H1 (cell line): ENCODE data around the gene TTLL5. TPM values are rescaled to one million over a fixed set of nuclear protein-coding genes. Genes with fewer than 3 reads are reported as not detected.

ENCODE experiments used
- CTCF ChIA-PET: fragments of 300-600 bp; sonication (Branson Sonifier 250); formaldehyde crosslinking; loops from one replicate; lab custom pipeline; 2021; ENCODE audit not compliant: partially characterized antibody; lab: Charles Lee
- POLR2A ChIA-PET: fragments of 300-600 bp; sonication (Branson Sonifier 250); formaldehyde crosslinking; loops from one replicate; lab custom pipeline; 2021; ENCODE audit warnings: inconsistent platforms; ENCODE audit not compliant: partially characterized antibody; lab: Charles Lee
- DNase-seq, 2 experiments: peaks; one replicate each; pipeline versions ENCODE4 v3.0.0 to v3.0.0-alpha.2; 2010 to 2022; ENCODE audit warnings: low spot score in 2 of 2, low read depth in 1 of 2, mixed read lengths in 1 of 2
- FAIRE-seq: peaks from 2 replicates; lab custom pipeline; 2011; peaks lifted over from hg19 to GRCh38; lab: Jason Lieb, UNC
- H2AFZ ChIP-seq: 2 replicates; pipeline ENCODE4 v1.8.1; 2012; ENCODE audit warnings: low read length, inconsistent platforms
- H2AK5ac ChIP-seq: 2 replicates; pipeline ENCODE4 v1.6.1; 2013; ENCODE audit warnings: low read depth, low read length
- H2BK120ac ChIP-seq: replicated peaks from 2 replicates; pipeline ENCODE3; 2013; ENCODE audit warnings: low read depth, low read length, inconsistent platforms
- H2BK12ac ChIP-seq: 2 replicates; pipeline ENCODE4 v1.6.1; 2013; ENCODE audit warnings: low read depth, low read length
- H2BK15ac ChIP-seq: 2 replicates; pipeline ENCODE4 v1.6.1; 2013; ENCODE audit warnings: low read length
- H2BK20ac ChIP-seq: 2 replicates; pipeline ENCODE4 v1.6.1; 2013; ENCODE audit warnings: low read length
- H2BK5ac ChIP-seq: 2 replicates; pipeline ENCODE4 v1.6.1; 2013; ENCODE audit warnings: low read depth, low read length
- H3K14ac ChIP-seq: 2 replicates; pipeline ENCODE4 v1.6.1; 2013; ENCODE audit warnings: inconsistent platforms; ENCODE audit not compliant: insufficient read length
- H3K18ac ChIP-seq: 2 replicates; pipeline ENCODE4 v1.6.1; 2013; ENCODE audit warnings: low read length; ENCODE audit errors: extremely low read depth
- H3K23ac ChIP-seq: 2 replicates; pipeline ENCODE4 v1.6.1; 2013; ENCODE audit warnings: inconsistent platforms; ENCODE audit not compliant: insufficient read length
- H3K23me2 ChIP-seq: 2 replicates; pipeline ENCODE4 v1.6.1; 2013; ENCODE audit warnings: low read depth, low read length
- H3K27ac ChIP-seq: 2 replicates; pipeline ENCODE4 v1.6.1; 2011; ENCODE audit warnings: low read depth, low read length, inconsistent platforms
- H3K27me3 ChIP-seq, 4 experiments: replicated peaks in 1 of 4; 1 replicate in 1 of 4; 2 replicates in 3 of 4; pipeline versions ENCODE4 v1.6.1 to v1.8.1; 2011 to 2013; ENCODE audit warnings: low read length in 3 of 4, mild to moderate bottlenecking in 3 of 4, inconsistent platforms in 2 of 4, mixed read lengths in 2 of 4, moderate library complexity in 1 of 4; ENCODE audit not compliant: control insufficient read depth in 3 of 4, insufficient read depth in 3 of 4; ENCODE audit errors: extremely low read depth in 1 of 4
- H3K36me3 ChIP-seq, 4 experiments: 2 replicates each; pipeline versions ENCODE4 v1.6.1 to v1.8.1; 2011 to 2013; ENCODE audit warnings: mild to moderate bottlenecking in 4 of 4, low read length in 3 of 4, moderate library complexity in 2 of 4, control low read depth in 1 of 4, inconsistent platforms in 1 of 4; ENCODE audit not compliant: insufficient read depth in 4 of 4, control insufficient read depth in 2 of 4
- H3K4ac ChIP-seq: replicated peaks from 2 replicates; pipeline ENCODE3; 2013; ENCODE audit warnings: low read length, low read depth, mixed read lengths, inconsistent platforms; ENCODE audit not compliant: insufficient read length
- H3K4me1 ChIP-seq, 4 experiments: replicated peaks in 1 of 4; 1 replicate in 1 of 4; 2 replicates in 3 of 4; pipeline versions ENCODE4 v1.6.1 to v1.8.1; 2011 to 2013; ENCODE audit warnings: low read length in 3 of 4, inconsistent platforms in 2 of 4, mixed read lengths in 1 of 4; ENCODE audit not compliant: insufficient read depth in 4 of 4, control insufficient read depth in 3 of 4
- H3K4me2 ChIP-seq, 2 experiments: 2 replicates each; pipeline versions ENCODE4 v1.6.1 to v1.8.1; 2011 to 2013; ENCODE audit warnings: low read depth in 2 of 2, low read length in 2 of 2, control low read depth in 1 of 2, inconsistent platforms in 1 of 2, mild to moderate bottlenecking in 1 of 2; ENCODE audit not compliant: insufficient read depth in 1 of 2
- H3K4me3 ChIP-seq, 4 experiments: fragments of 200-600, 300-600 bp in 1 of 4; sonication (generic), shearing (Covaris generic), sonication (Bioruptor Twin) in 1 of 4; 2 replicates each; pipeline versions ENCODE4 v1.5.1 to v1.8.1; 2011 to 2016; ENCODE audit warnings: low read length in 4 of 4, low read depth in 3 of 4, control low read depth in 2 of 4, inconsistent platforms in 2 of 4, mild to moderate bottlenecking in 2 of 4, mixed read lengths in 1 of 4, moderate library complexity in 1 of 4; ENCODE audit not compliant: insufficient read depth in 2 of 4; ENCODE audit errors: extremely low read depth in 1 of 4
- H3K56ac ChIP-seq: replicated peaks from 2 replicates; pipeline ENCODE3; 2013; ENCODE audit warnings: low read depth, mild to moderate bottlenecking, mixed read lengths, low read length, inconsistent platforms; ENCODE audit not compliant: insufficient read length
- H3K79me1 ChIP-seq: 2 replicates; pipeline ENCODE4 v1.6.1; 2013; ENCODE audit warnings: low read depth, low read length, control low read depth
- H3K79me2 ChIP-seq, 2 experiments: 2 replicates each; pipeline versions ENCODE4 v1.6.1 to v1.8.1; 2012 to 2013; ENCODE audit warnings: low read length in 2 of 2, mild to moderate bottlenecking in 2 of 2, inconsistent platforms in 1 of 2; ENCODE audit not compliant: insufficient read depth in 2 of 2, control insufficient read depth in 1 of 2
- H3K9ac ChIP-seq, 4 experiments: replicated peaks in 1 of 4; 1 replicate in 1 of 4; 2 replicates in 3 of 4; pipeline versions ENCODE4 v1.6.1 to v1.8.1; 2011 to 2013; ENCODE audit warnings: low read depth in 3 of 4, low read length in 3 of 4, control low read depth in 2 of 4, mild to moderate bottlenecking in 2 of 4, moderate library complexity in 2 of 4, inconsistent platforms in 1 of 4; ENCODE audit errors: extremely low read depth in 1 of 4
- H3K9me3 ChIP-seq, 2 experiments: 2 replicates each; pipeline versions ENCODE4 v1.6.1 to v1.8.1; 2012 to 2013; ENCODE audit warnings: mild to moderate bottlenecking in 2 of 2, moderate library complexity in 2 of 2, control low read depth in 1 of 2, inconsistent platforms in 1 of 2, low read depth in 1 of 2, low read length in 1 of 2, mixed read lengths in 1 of 2; ENCODE audit not compliant: insufficient read depth in 2 of 2
- H4K20me1 ChIP-seq, 2 experiments: replicated peaks in 1 of 2; 2 replicates each; pipeline versions ENCODE3 to v1.8.1; 2011 to 2013; ENCODE audit warnings: inconsistent platforms in 2 of 2, low read length in 2 of 2, mild to moderate bottlenecking in 1 of 2; ENCODE audit not compliant: insufficient read depth in 2 of 2, control insufficient read depth in 1 of 2
- H4K5ac ChIP-seq: 2 replicates; pipeline ENCODE4 v1.6.1; 2013; ENCODE audit warnings: low read length, low read depth, mixed read lengths, inconsistent platforms; ENCODE audit not compliant: insufficient read length
- H4K8ac ChIP-seq: 2 replicates; pipeline ENCODE4 v1.8.0; 2013; ENCODE audit warnings: mild to moderate bottlenecking, moderate library complexity, low read length, inconsistent platforms; ENCODE audit not compliant: insufficient read depth; ENCODE audit errors: extremely low read depth
- H4K91ac ChIP-seq: replicated peaks from 2 replicates; pipeline ENCODE3; 2013; ENCODE audit warnings: low read length, mixed read lengths, inconsistent platforms; ENCODE audit not compliant: insufficient read length
- CBX8 ChIP-seq: fragments of 300-800, 300-1000 bp; sonication (generic); IDR thresholded peaks from 2 replicates; pipeline ENCODE4 v1.7.1; 2016; ENCODE audit warnings: low read depth, low read length, borderline replicate concordance
- KDM4A ChIP-seq: IDR thresholded peaks from one replicate; pipeline ENCODE4 v1.7.1; 2012; ENCODE audit warnings: low read depth, mild to moderate bottlenecking, moderate library complexity, low read length, inconsistent platforms; ENCODE audit not compliant: severe bottlenecking
- KDM5A ChIP-seq: fragments of 200-600 bp; IDR thresholded peaks from 2 replicates; pipeline ENCODE4 v1.7.1; 2012; ENCODE audit warnings: mild to moderate bottlenecking, low read length, inconsistent platforms, mixed read lengths
- SUZ12 ChIP-seq: fragments of 200-600 bp; sonication (generic); IDR thresholded peaks from 2 replicates; pipeline ENCODE4 v1.6.1; 2012; ENCODE audit warnings: mild to moderate bottlenecking, inconsistent platforms, low read length, moderate library complexity, mixed read lengths
- WGBS, 2 experiments: shearing (Covaris generic) in 1 of 2; methylation state at CpG; one replicate each; pipeline versions ENCODE4 v1.1.6 to v1.1.7; 2013 to 2015; ENCODE audit warnings: low lambda C conversion rate in 2 of 2, mixed read lengths in 2 of 2, inconsistent platforms in 1 of 2, low coverage in 1 of 2, missing lambda C conversion rate in 1 of 2; ENCODE audit not compliant: insufficient replicate concordance in 2 of 2, insufficient coverage in 1 of 2, insufficient read length in 1 of 2; ENCODE audit errors: extremely low coverage in 1 of 2, missing lambda C conversion rate in 1 of 2; 5-methylcytosine and 5-hydroxymethylcytosine counted together
- polyA plus RNA-seq, 7 experiments: library from polyadenylated mRNA; depleted of rRNA in 3 of 7; stranded (reverse) in 5 of 7; unstranded in 2 of 7; fragments of >200 nt in 5 of 7; fragments of 200-250 nt in 2 of 7; gene quantifications; 1 replicate in 5 of 7; 2 replicates in 1 of 7; 4 replicates in 1 of 7; pipeline versions ENCODE4 v1.2.1 to v1.2.3, GENCODE V29; 2011 to 2013; ENCODE audit warnings: missing spikeins in 2 of 7, mixed read lengths in 2 of 7
- total RNA-seq: library from RNA; stranded (reverse); fragmentation: NEBNext Ultra II Directional; extraction: Animal tissue kit (Norgen Biotek cat#: 25700); gene quantifications from 2 replicates; pipeline ENCODE4 v1.2.1, GENCODE V29; 2021

The TTLL5 gene
- total and polyA plus RNA-seq, 2 of the 8 experiments (the other 6 are each of a cell fraction or from before 2014, with no cell fraction given) = 16.1 to 45.9 TPM

GRCh38 chr14:75626863-75627262 lies 34.2 kb upstream of the TTLL5 start:
- Histone ChIP-seq H4K20me1 (no peaks in the 10 kb centered on the region), H3K36me3 (no peaks in the 10 kb centered on the region), H2BK15ac (no peak overlapping the region), H3K4me1 (peaks cover 8 to 25% (median 17%) of the 10 kb centered on the region in 4 experiments), H3K56ac (no peak overlapping the region), H4K91ac (no peak overlapping the region), H2BK5ac (no peak overlapping the region), H3K4ac (no peak overlapping the region), H4K8ac (no peak overlapping the region), H3K27ac (no peak overlapping the region), H4K5ac (no peak overlapping the region), H3K27me3 (no peaks in the 10 kb centered on the region), H3K4me3 (no peak overlapping the region), H3K23me2 (peaks cover 3% of the 10 kb centered on the region; the same call in 1 of the 2 replicates), H3K14ac (no peak overlapping the region), H3K9me3 (no peaks in the 10 kb centered on the region), H3K79me2 (no peaks in the 10 kb centered on the region), H2BK120ac (no peak overlapping the region), H2AK5ac (no peak overlapping the region), H3K79me1 (no peaks in the 10 kb centered on the region), H2BK20ac (no peak overlapping the region), H2AFZ (no peak overlapping the region), H3K23ac (no peak overlapping the region), H3K9ac (no peak overlapping the region), H3K18ac (no peak overlapping the region), H2BK12ac (no peak overlapping the region), H3K4me2 (no peak overlapping the region)
- FAIRE-seq (no peak), DNase-seq (no peak)
- 92% methylated on average over 3 of the region's 3 CpGs; no CpG with 5 or more reads in 1 of the 2 experiments for WGBS, 2 experiments
- ChIA-PET POLR2A (interaction anchor here (0.7 to 1.1 kb wide), 2 partner anchors 15 to 34 kb away, joined by 3 read pairs; partner anchors contain the start of genes ERG28 and TTLL5), CTCF (interaction anchor here (1.0 to 2.4 kb wide), 3 partner anchors 10 to 587 kb away, joined by 3 to 22 read pairs (median 3); partner anchors contain the start of gene FLVCR2)
- TF ChIP-seq KDM5A (no peak), KDM4A (no peak), SUZ12 (no peak), CBX8 (no peak)
